Esophagus muscularis mucosa (tissue), 4 donors: ENCODE results near the gene PRPF38A. TPM values are rescaled to one million over a fixed set of nuclear protein-coding genes. Genes with fewer than 3 reads are reported as not detected.
A peak's percentile ranks its signal among the peaks of the same experiment; 100 is the strongest.

ENCODE experiments used
- DNase-seq: peaks from one replicate; pipeline ENCODE4 v3.0.0-alpha.2; 2017; ENCODE audit errors: extremely low spot score
- H3K27ac ChIP-seq, 4 donors: fragments of 200-600 bp; sonication (generic); replicated peaks in 1 of 4; 1 replicate in 3 of 4; 2 replicates in 1 of 4; pipeline ENCODE4 v1.5.1; 2016 to 2019; ENCODE audit warnings: mild to moderate bottlenecking in 1 of 4
- H3K27me3 ChIP-seq, 4 donors: fragments of 200-600 bp; sonication (generic); one replicate each; pipeline versions ENCODE4 v1.5.1 to v1.6.0; 2016 to 2019
- H3K36me3 ChIP-seq, 4 donors: fragments of 200-600 bp; sonication (generic); one replicate each; pipeline ENCODE4 v1.5.1; 2016 to 2019
- H3K4me1 ChIP-seq, 4 donors: fragments of 200-600 bp; sonication (generic); one replicate each; pipeline ENCODE4 v1.5.1; 2016 to 2019
- H3K4me3 ChIP-seq, 4 donors: fragments of 200-600 bp; sonication (generic); 1 replicate in 2 of 4; 2 replicates in 2 of 4; pipeline ENCODE4 v1.5.1; 2016 to 2019; ENCODE audit warnings: mild to moderate bottlenecking in 4 of 4, moderate library complexity in 1 of 4
- H3K9me3 ChIP-seq, 4 donors: fragments of 200-600 bp; sonication (generic); 1 replicate in 3 of 4; 2 replicates in 1 of 4; pipeline ENCODE4 v1.5.1; 2016 to 2019
- EP300 ChIP-seq: sonication (generic); formaldehyde crosslinking; IDR thresholded peaks from one replicate; pipeline ENCODE4 v1.6.1; 2017; ENCODE audit warnings: antibody characterized with exemption
- POLR2A ChIP-seq: fragments of 450-650 bp; IDR thresholded peaks from one replicate; pipeline ENCODE4 v1.6.1; 2017; ENCODE audit warnings: antibody characterized with exemption, moderate library complexity, mild to moderate bottlenecking, low read depth
- POLR2AphosphoS5 ChIP-seq, 2 donors: sonication (generic); formaldehyde crosslinking; IDR thresholded peaks; one replicate each; pipeline ENCODE4 v1.6.1; 2017; ENCODE audit warnings: antibody characterized with exemption in 2 of 2
- WGBS: methylation state at CpG from one replicate; pipeline ENCODE4 v1.1.5; 2018; 5-methylcytosine and 5-hydroxymethylcytosine counted together
- intact Hi-C: fragments of 100-400 bp; cut with DNase I; formaldehyde crosslinking; loops from one replicate; pipeline ENCODE4 v1.15.1; 2023
- total RNA-seq, 4 donors: library from RNA; depleted of rRNA; stranded (reverse); fragments of >200 nt; gene quantifications; one replicate each; pipeline versions ENCODE4 v1.1.0 to v1.2.1, GENCODE V29; 2016
- TF ChIP-seq, protein P1 (sequence below), 3 experiments: fragments of 200-600 bp in 2 of 3; fragments of 450-650 bp in 1 of 3; sonication (generic) in 2 of 3; IDR thresholded peaks; one replicate each; pipeline ENCODE4 v1.5.1; 2017 to 2019; ENCODE audit warnings: antibody characterized with exemption in 3 of 3, mild to moderate bottlenecking in 2 of 3, moderate library complexity in 1 of 3

PRPF38A gene
- total RNA-seq, 4 donors from 2014 or later = 10.9 to 21.7 (median 13.7) TPM

- intact Hi-C loops = no loop called here
- no peak for DNase-seq
- H3K36me3 ChIP-seq = peaks cover 79 to 100% (median 92%) of the 10 kb centered on the region in 4 donors
- H3K27ac ChIP-seq = no peak overlapping the region
- no peaks in the 10 kb centered on the region for H3K9me3 ChIP-seq
- no peak for TF ChIP-seq POLR2A
- no peak for TF ChIP-seq POLR2AphosphoS5 (IDR thresholded peaks at IDR 0.05)
- TF ChIP-seq, protein P1, sequence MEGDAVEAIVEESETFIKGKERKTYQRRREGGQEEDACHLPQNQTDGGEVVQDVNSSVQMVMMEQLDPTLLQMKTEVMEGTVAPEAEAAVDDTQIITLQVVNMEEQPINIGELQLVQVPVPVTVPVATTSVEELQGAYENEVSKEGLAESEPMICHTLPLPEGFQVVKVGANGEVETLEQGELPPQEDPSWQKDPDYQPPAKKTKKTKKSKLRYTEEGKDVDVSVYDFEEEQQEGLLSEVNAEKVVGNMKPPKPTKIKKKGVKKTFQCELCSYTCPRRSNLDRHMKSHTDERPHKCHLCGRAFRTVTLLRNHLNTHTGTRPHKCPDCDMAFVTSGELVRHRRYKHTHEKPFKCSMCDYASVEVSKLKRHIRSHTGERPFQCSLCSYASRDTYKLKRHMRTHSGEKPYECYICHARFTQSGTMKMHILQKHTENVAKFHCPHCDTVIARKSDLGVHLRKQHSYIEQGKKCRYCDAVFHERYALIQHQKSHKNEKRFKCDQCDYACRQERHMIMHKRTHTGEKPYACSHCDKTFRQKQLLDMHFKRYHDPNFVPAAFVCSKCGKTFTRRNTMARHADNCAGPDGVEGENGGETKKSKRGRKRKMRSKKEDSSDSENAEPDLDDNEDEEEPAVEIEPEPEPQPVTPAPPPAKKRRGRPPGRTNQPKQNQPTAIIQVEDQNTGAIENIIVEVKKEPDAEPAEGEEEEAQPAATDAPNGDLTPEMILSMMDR (IDR thresholded peaks at IDR 0.05) = no peak
- no peak for TF ChIP-seq EP300
- no peak overlapping the region for H3K4me3 ChIP-seq
- WGBS = 100% methylated on average over 7 of the region's 18 CpGs
- H3K4me1 ChIP-seq = peaks cover 0 to 3% (median 1%) of the 10 kb centered on the region in 4 donors
- no peaks in the 10 kb centered on the region for H3K27me3 ChIP-seq
Measured at GRCh38 chr1:52358851-52359497, 45.4 kb upstream of the PRPF38A start.

- no peak overlapping the region for H3K4me3 ChIP-seq
- H3K4me1 ChIP-seq = peaks cover 5 to 12% (median 11%) of the 10 kb centered on the region in 4 donors
- DNase-seq = no peak
- TF ChIP-seq, protein P1 (IDR thresholded peaks at IDR 0.05) = no peak
- TF ChIP-seq POLR2AphosphoS5 (IDR thresholded peaks at IDR 0.05) (no peak), POLR2A (no peak), EP300 (no peak)
- H3K36me3 ChIP-seq = peaks cover 70 to 92% (median 84%) of the 10 kb centered on the region in 4 donors
- no peaks in the 10 kb centered on the region for H3K9me3 ChIP-seq
- H3K27ac ChIP-seq = no peak overlapping the region
- no peaks in the 10 kb centered on the region for H3K27me3 ChIP-seq
- 95% methylated on average over 21 of the region's 24 CpGs for WGBS
- intact Hi-C loops = no loop called here
Measured at GRCh38 chr1:52359676-52360594, 44.5 kb upstream of the PRPF38A start.

- no peaks in the 10 kb centered on the region for H3K9me3 ChIP-seq
- no peak overlapping the region for H3K27ac ChIP-seq
- WGBS = 96% methylated on average over 3 of the region's 7 CpGs
- intact Hi-C loops = no loop called here
- peaks cover 64 to 85% (median 77%) of the 10 kb centered on the region in 4 donors for H3K36me3 ChIP-seq
- no peaks in the 10 kb centered on the region for H3K27me3 ChIP-seq
- peaks cover 8 to 19% (median 16%) of the 10 kb centered on the region in 4 donors for H3K4me1 ChIP-seq
- TF ChIP-seq POLR2A = no peak
- no peak for TF ChIP-seq EP300
- TF ChIP-seq, protein P1 (IDR thresholded peaks at IDR 0.05) = no peak
- no peak for TF ChIP-seq POLR2AphosphoS5 (IDR thresholded peaks at IDR 0.05)
- no peak for DNase-seq
- no peak overlapping the region for H3K4me3 ChIP-seq
Measured at GRCh38 chr1:52360595-52360968, 43.8 kb upstream of the PRPF38A start.

- WGBS = 94% methylated on average over 5 of the region's 5 CpGs
- Histone ChIP-seq H3K36me3 (peaks cover 27 to 48% (median 40%) of the 10 kb centered on the region in 4 donors), H3K27ac (peak overlapping the region in 3 of 4 donors; percentile 92 to 95 (median 94)), H3K27me3 (no peaks in the 10 kb centered on the region), H3K4me3 (no peak overlapping the region), H3K4me1 (peaks cover 11 to 38% (median 26%) of the 10 kb centered on the region in 4 donors), H3K9me3 (no peaks in the 10 kb centered on the region)
- DNase-seq = no peak
- TF ChIP-seq EP300 (no peak), POLR2A (no peak), POLR2AphosphoS5 (IDR thresholded peaks at IDR 0.05) (no peak)
- TF ChIP-seq, protein P1 (IDR thresholded peaks at IDR 0.05) = no peak
- intact Hi-C loops = no loop called here
Measured at GRCh38 chr1:52364235-52364839, 40.1 kb upstream of the PRPF38A start.
